ENCODE measurements around the gene HECW1.

The HECW1 gene

GRCh38 chr7:43469051-43469450, 356.6 kb downstream of the HECW1 start:
- H3K9me3 ChIP-seq (ENCODE audit: low read length) = no peaks in the 10 kb centered on the region
- no peak overlapping the region for H3K27ac ChIP-seq (ENCODE audit: low read depth, low read length)
- H3K9ac ChIP-seq (ENCODE audit: low read length) = no peak overlapping the region
- no peak overlapping the region for H3K4me3 ChIP-seq (ENCODE audit: low read depth in 1 of 2, low read length in 2 of 2)
- no peaks in the 10 kb centered on the region for H3K4me1 ChIP-seq (ENCODE audit: insufficient read depth, low read length)
- H3K27me3 ChIP-seq (ENCODE audit: control insufficient read depth in 1 of 2, insufficient read depth in 2 of 2, low read length in 2 of 2) = no peaks in the 10 kb centered on the region
- H3K36me3 ChIP-seq (ENCODE audit: insufficient read depth, low read length) = no peaks in the 10 kb centered on the region

DNA sequence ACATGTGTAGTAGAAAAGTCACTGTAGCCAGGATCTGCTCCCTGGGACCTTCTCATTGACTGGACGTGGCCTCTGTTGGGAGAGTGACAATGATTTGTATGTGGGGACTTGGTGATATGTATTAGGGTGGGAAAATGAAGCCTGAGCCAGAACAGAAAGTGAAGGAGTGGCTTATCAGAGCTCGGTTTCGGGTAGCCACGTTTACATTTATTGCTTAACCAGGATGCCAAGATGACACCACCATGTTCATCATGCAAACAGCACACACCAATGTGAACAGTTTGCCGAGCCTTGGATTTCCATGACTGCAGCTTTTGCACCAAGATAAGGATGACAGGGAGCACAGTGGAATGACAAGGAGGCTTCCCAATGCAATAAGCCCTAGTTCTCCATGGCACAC, 357.7 kb downstream of the HECW1 start:
- no peak overlapping the region for H3K9ac ChIP-seq (ENCODE audit: low read length)
- H3K4me1 ChIP-seq (ENCODE audit: insufficient read depth, low read length) = no peaks in the 10 kb centered on the region
- H3K36me3 ChIP-seq (ENCODE audit: insufficient read depth, low read length) = no peaks in the 10 kb centered on the region
- no peak overlapping the region for H3K4me3 ChIP-seq (ENCODE audit: low read depth in 1 of 2, low read length in 2 of 2)
- no peak overlapping the region for H3K27ac ChIP-seq (ENCODE audit: low read depth, low read length)
- no peaks in the 10 kb centered on the region for H3K27me3 ChIP-seq (ENCODE audit: control insufficient read depth in 1 of 2, insufficient read depth in 2 of 2, low read length in 2 of 2)
- H3K9me3 ChIP-seq (ENCODE audit: low read length) = no peaks in the 10 kb centered on the region

DNA sequence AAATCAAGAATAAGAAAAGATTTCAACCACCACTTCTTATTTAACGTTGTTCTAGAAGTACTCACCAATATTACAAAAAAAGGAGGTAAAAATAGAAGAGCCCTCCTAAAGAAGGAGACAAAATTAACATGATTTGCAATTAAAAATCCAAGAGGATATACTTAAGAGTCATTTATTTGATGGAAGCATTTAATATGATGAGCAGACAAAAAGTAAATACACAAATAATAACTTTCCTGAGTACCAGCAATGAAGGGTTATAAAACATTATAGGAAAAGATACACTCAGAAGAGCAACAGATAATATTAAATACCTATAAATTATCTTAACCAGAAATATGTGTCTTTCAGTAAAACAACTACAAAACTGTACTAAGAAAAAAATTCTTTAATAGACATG, 363.5 kb downstream of the HECW1 start:
- H3K9ac ChIP-seq (ENCODE audit: low read length) = no peak overlapping the region
- no peaks in the 10 kb centered on the region for H3K9me3 ChIP-seq (ENCODE audit: low read length)
- H3K4me1 ChIP-seq (ENCODE audit: insufficient read depth, low read length) = no peaks in the 10 kb centered on the region
- no peaks in the 10 kb centered on the region for H3K36me3 ChIP-seq (ENCODE audit: insufficient read depth, low read length)
- no peaks in the 10 kb centered on the region for H3K27me3 ChIP-seq (ENCODE audit: control insufficient read depth in 1 of 2, insufficient read depth in 2 of 2, low read length in 2 of 2)
- no peak overlapping the region for H3K4me3 ChIP-seq (ENCODE audit: low read depth in 1 of 2, low read length in 2 of 2)
- no peak overlapping the region for H3K27ac ChIP-seq (ENCODE audit: low read depth, low read length)

DNA sequence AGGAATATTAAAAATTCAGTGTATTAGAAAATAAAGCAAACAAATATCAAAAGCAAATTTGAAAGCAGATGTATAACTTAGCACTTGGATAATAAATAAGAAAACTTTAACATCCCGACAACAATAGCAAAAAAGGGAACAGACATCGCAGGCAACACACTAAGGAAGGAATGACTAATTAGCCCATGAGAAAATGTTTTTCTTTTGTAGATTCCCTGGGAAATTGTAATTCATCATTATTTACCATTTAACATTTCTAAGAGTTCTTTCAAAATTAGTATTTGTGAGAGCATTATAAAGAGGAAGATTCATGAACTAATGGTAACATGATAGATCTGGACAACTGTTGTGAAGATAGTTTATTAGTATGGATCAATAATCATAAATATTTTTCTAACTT, 364.4 kb downstream of the HECW1 start:
- no peaks in the 10 kb centered on the region for H3K27me3 ChIP-seq (ENCODE audit: control insufficient read depth in 1 of 2, insufficient read depth in 2 of 2, low read length in 2 of 2)
- H3K9ac ChIP-seq (ENCODE audit: low read length) = no peak overlapping the region
- no peaks in the 10 kb centered on the region for H3K4me1 ChIP-seq (ENCODE audit: insufficient read depth, low read length)
- H3K27ac ChIP-seq (ENCODE audit: low read depth, low read length) = no peak overlapping the region
- no peaks in the 10 kb centered on the region for H3K36me3 ChIP-seq (ENCODE audit: insufficient read depth, low read length)
- no peak overlapping the region for H3K4me3 ChIP-seq (ENCODE audit: low read depth in 1 of 2, low read length in 2 of 2)
- H3K9me3 ChIP-seq (ENCODE audit: low read length) = no peaks in the 10 kb centered on the region

- no peaks in the 10 kb centered on the region for H3K27me3 ChIP-seq (ENCODE audit: control insufficient read depth in 1 of 2, insufficient read depth in 2 of 2, low read length in 2 of 2)
- no peak overlapping the region for H3K9ac ChIP-seq (ENCODE audit: low read length)
These were observed 366.6 kb downstream of the HECW1 start for GRCh38 chr7:43479042-43479441.

DNA sequence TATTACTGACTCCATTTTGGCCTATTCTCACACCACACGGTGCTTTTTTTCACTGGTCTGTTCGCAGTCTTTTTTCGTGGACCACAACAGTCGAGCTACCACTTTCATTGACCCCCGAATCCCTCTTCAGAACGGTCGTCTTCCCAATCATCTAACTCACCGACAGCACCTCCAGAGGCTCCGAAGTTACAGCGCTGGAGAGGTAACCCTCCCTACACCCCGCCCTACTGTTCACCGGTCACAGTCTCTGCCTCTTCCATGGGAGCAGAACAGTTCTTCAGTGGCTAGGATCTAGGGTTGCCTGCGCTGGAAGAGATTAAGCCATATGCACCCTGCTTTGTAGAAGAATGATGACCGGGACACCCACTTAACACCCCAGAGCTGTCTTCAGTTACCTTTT, 367.1 kb downstream of the HECW1 start:
- no peak overlapping the region for H3K4me3 ChIP-seq (ENCODE audit: low read depth in 1 of 2, low read length in 2 of 2)
- H3K9me3 ChIP-seq (ENCODE audit: low read length) = no peaks in the 10 kb centered on the region
- no peaks in the 10 kb centered on the region for H3K36me3 ChIP-seq (ENCODE audit: insufficient read depth, low read length)
- H3K27me3 ChIP-seq (ENCODE audit: control insufficient read depth in 1 of 2, insufficient read depth in 2 of 2, low read length in 2 of 2) = no peaks in the 10 kb centered on the region
- no peak overlapping the region for H3K27ac ChIP-seq (ENCODE audit: low read depth, low read length)
- H3K4me1 ChIP-seq (ENCODE audit: insufficient read depth, low read length) = no peaks in the 10 kb centered on the region
- no peak overlapping the region for H3K9ac ChIP-seq (ENCODE audit: low read length)

More at GRCh38 chr7:43479042-43479441, 366.6 kb downstream of the HECW1 start:
- no peaks in the 10 kb centered on the region for H3K4me1 ChIP-seq (ENCODE audit: insufficient read depth, low read length)
- H3K9me3 ChIP-seq (ENCODE audit: low read length) = no peaks in the 10 kb centered on the region
- no peak overlapping the region for H3K4me3 ChIP-seq (ENCODE audit: low read depth in 1 of 2, low read length in 2 of 2)
- H3K27ac ChIP-seq (ENCODE audit: low read depth, low read length) = no peak overlapping the region
- H3K36me3 ChIP-seq (ENCODE audit: insufficient read depth, low read length) = no peaks in the 10 kb centered on the region

GRCh38 chr7:43480581-43480980, 368.1 kb downstream of the HECW1 start:
- Histone ChIP-seq H3K27ac (ENCODE audit: low read depth, low read length) (no peak overlapping the region), H3K9me3 (ENCODE audit: low read length) (no peaks in the 10 kb centered on the region), H3K36me3 (ENCODE audit: insufficient read depth, low read length) (no peaks in the 10 kb centered on the region), H3K27me3 (ENCODE audit: control insufficient read depth in 1 of 2, insufficient read depth in 2 of 2, low read length in 2 of 2) (no peaks in the 10 kb centered on the region), H3K9ac (ENCODE audit: low read length) (no peak overlapping the region), H3K4me3 (ENCODE audit: low read depth in 1 of 2, low read length in 2 of 2) (no peak overlapping the region), H3K4me1 (ENCODE audit: insufficient read depth, low read length) (no peaks in the 10 kb centered on the region)

GRCh38 chr7:43481902-43482678, 369.6 kb downstream of the HECW1 start:
- no peak overlapping the region for H3K9ac ChIP-seq (ENCODE audit: low read length)
- no peaks in the 10 kb centered on the region for H3K4me1 ChIP-seq (ENCODE audit: insufficient read depth, low read length)
- H3K9me3 ChIP-seq (ENCODE audit: low read length) = no peaks in the 10 kb centered on the region
- no peaks in the 10 kb centered on the region for H3K27me3 ChIP-seq (ENCODE audit: control insufficient read depth in 1 of 2, insufficient read depth in 2 of 2, low read length in 2 of 2)
- H3K4me3 ChIP-seq (ENCODE audit: low read depth in 1 of 2, low read length in 2 of 2) = no peak overlapping the region
- no peak overlapping the region for H3K27ac ChIP-seq (ENCODE audit: low read depth, low read length)
- H3K36me3 ChIP-seq (ENCODE audit: insufficient read depth, low read length) = no peaks in the 10 kb centered on the region

- Histone ChIP-seq H3K9ac (ENCODE audit: low read length) (no peak overlapping the region), H3K9me3 (ENCODE audit: low read length) (no peaks in the 10 kb centered on the region), H3K27me3 (ENCODE audit: control insufficient read depth in 1 of 2, insufficient read depth in 2 of 2, low read length in 2 of 2) (no peaks in the 10 kb centered on the region), H3K27ac (ENCODE audit: low read depth, low read length) (no peak overlapping the region), H3K4me3 (ENCODE audit: low read depth in 1 of 2, low read length in 2 of 2) (no peak overlapping the region), H3K36me3 (ENCODE audit: insufficient read depth, low read length) (no peaks in the 10 kb centered on the region), H3K4me1 (ENCODE audit: insufficient read depth, low read length) (no peaks in the 10 kb centered on the region)
These were observed 370.3 kb downstream of the HECW1 start for GRCh38 chr7:43482679-43483252.

- H3K36me3 ChIP-seq (ENCODE audit: insufficient read depth, low read length) = no peaks in the 10 kb centered on the region
- H3K27ac ChIP-seq (ENCODE audit: low read depth, low read length) = no peak overlapping the region
- no peaks in the 10 kb centered on the region for H3K4me1 ChIP-seq (ENCODE audit: insufficient read depth, low read length)
These were observed 372.4 kb downstream of the HECW1 start for GRCh38 chr7:43484678-43485395.

GRCh38 chr7:43485580-43485979, 373.1 kb downstream of the HECW1 start:
- Histone ChIP-seq H3K9me3 (ENCODE audit: low read length) (no peaks in the 10 kb centered on the region), H3K27me3 (ENCODE audit: control insufficient read depth in 1 of 2, insufficient read depth in 2 of 2, low read length in 2 of 2) (no peaks in the 10 kb centered on the region)

More at GRCh38 chr7:43484678-43485395, 372.4 kb downstream of the HECW1 start:
- Histone ChIP-seq H3K9me3 (ENCODE audit: low read length) (no peaks in the 10 kb centered on the region), H3K4me3 (ENCODE audit: low read depth in 1 of 2, low read length in 2 of 2) (no peak overlapping the region), H3K9ac (ENCODE audit: low read length) (no peak overlapping the region), H3K27me3 (ENCODE audit: control insufficient read depth in 1 of 2, insufficient read depth in 2 of 2, low read length in 2 of 2) (no peaks in the 10 kb centered on the region)

More at GRCh38 chr7:43485580-43485979, 373.1 kb downstream of the HECW1 start:
- no peak overlapping the region for H3K4me3 ChIP-seq (ENCODE audit: low read depth in 1 of 2, low read length in 2 of 2)
- no peaks in the 10 kb centered on the region for H3K36me3 ChIP-seq (ENCODE audit: insufficient read depth, low read length)
- no peaks in the 10 kb centered on the region for H3K4me1 ChIP-seq (ENCODE audit: insufficient read depth, low read length)
- H3K27ac ChIP-seq (ENCODE audit: low read depth, low read length) = no peak overlapping the region
- H3K9ac ChIP-seq (ENCODE audit: low read length) = no peak overlapping the region
